K562 (cell line): Measurements from ENCODE around the gene ATCAY. TPM values are rescaled to one million over a fixed set of nuclear protein-coding genes. Genes with fewer than 3 reads are reported as not detected.
A peak's percentile ranks its signal among the peaks of the same experiment; 100 is the strongest.

Experiments used
- CCNT2 ChIP-seq: IDR thresholded peaks from 2 replicates; pipeline ENCODE4 v1.6.1; 2011; ENCODE audit warnings: borderline replicate concordance, low read depth, mild to moderate bottlenecking, moderate library complexity, mixed read lengths, low read length; ENCODE audit not compliant: insufficient read length; ENCODE audit errors: extremely low read depth
- ETV5 ChIP-seq: sonication (generic); formaldehyde crosslinking; IDR thresholded peaks from 2 replicates; pipeline ENCODE4 v1.4.0; 2020; ENCODE audit warnings: low read depth, mild to moderate bottlenecking, missing genetic modification reagents
- FOS ChIP-seq: IDR thresholded peaks from 3 replicates; pipeline ENCODE4 v1.6.1; 2011; ENCODE audit not compliant: insufficient read length; ENCODE audit errors: extremely low read depth
- FOXO4 ChIP-seq: fragments of 450-650 bp; formaldehyde crosslinking; IDR thresholded peaks from 2 replicates; pipeline ENCODE4 v1.4.0; 2020; ENCODE audit warnings: mild to moderate bottlenecking, moderate library complexity
- HMBOX1 ChIP-seq: sonication (generic); IDR thresholded peaks from 2 replicates; pipeline ENCODE4 v1.6.1; 2016
- KAT2B ChIP-seq: IDR thresholded peaks from one replicate; pipeline ENCODE4 v1.6.1; 2012; ENCODE audit warnings: low read depth, mild to moderate bottlenecking, control low read depth, inconsistent platforms, low read length, moderate library complexity
- L3MBTL2 ChIP-seq: fragments of 450-650 bp; IDR thresholded peaks from 2 replicates; pipeline ENCODE4 v1.6.1; 2016; ENCODE audit warnings: mild to moderate bottlenecking, moderate library complexity
- MAFG ChIP-seq: fragments of 450-650 bp; conservative IDR thresholded peaks from 2 replicates; pipeline ENCODE4 v1.6.1; 2016; ENCODE audit warnings: missing genetic modification characterization, missing compliant biosample characterization
- MITF ChIP-seq: IDR thresholded peaks from 2 replicates; pipeline ENCODE4 v1.6.1; 2014; ENCODE audit warnings: antibody characterized with exemption
- PHB2 ChIP-seq: fragments of 450-650 bp; IDR thresholded peaks from 2 replicates; pipeline ENCODE4 v1.6.1; 2017; ENCODE audit warnings: low read depth
- TAF15 ChIP-seq: fragments of 200-400 bp; formaldehyde crosslinking; IDR thresholded peaks from 2 replicates; pipeline ENCODE4 v1.6.1; 2017; ENCODE audit warnings: mild to moderate bottlenecking, low read depth, low read length, moderate library complexity
- WHSC1 ChIP-seq: IDR thresholded peaks from one replicate; pipeline ENCODE4 v1.6.1; 2012; ENCODE audit warnings: low read length, control low read depth, inconsistent platforms
- XRCC3 ChIP-seq: fragments of 450-650 bp; IDR thresholded peaks from 2 replicates; pipeline ENCODE4 v1.6.1; 2017; ENCODE audit warnings: mild to moderate bottlenecking, moderate library complexity
- ZBTB12 ChIP-seq: fragments of 250-450 bp; sonication (Bioruptor Pico); IDR thresholded peaks from 2 replicates; pipeline ENCODE4 v1.4.0; 2020
- ZFP1 ChIP-seq: fragments of 450-650 bp; formaldehyde crosslinking; IDR thresholded peaks from 2 replicates; pipeline ENCODE4 v1.4.0; 2020; ENCODE audit warnings: mild to moderate bottlenecking, mixed read lengths
- ZNF561 ChIP-seq: fragments of 450-650 bp; formaldehyde crosslinking; conservative IDR thresholded peaks from 2 replicates; pipeline ENCODE4 v1.4.0; 2020; ENCODE audit warnings: mild to moderate bottlenecking, moderate library complexity
- ZNF830 ChIP-seq: fragments of 250-450 bp; sonication (Bioruptor Pico); IDR thresholded peaks from 2 replicates; pipeline ENCODE4 v1.5.0; 2021; ENCODE audit warnings: mild to moderate bottlenecking
- polyA plus RNA-seq, 8 experiments: library from polyadenylated mRNA; depleted of rRNA in 4 of 8; stranded (reverse) in 5 of 8; unstranded in 3 of 8; fragments of >200 nt; fragmentation: Nextera tagmentation in 2 of 8; fragmentation: Illumina TruSeq in 1 of 8; extraction: Ambion mirVana in 2 of 8; extraction: Trizol in 1 of 8; gene quantifications; 2 replicates each; pipeline versions ENCODE4 v1.2.1 to v1.2.3, GENCODE V29; 2011 to 2014; ENCODE audit warnings: inconsistent platforms in 1 of 8, missing spikeins in 1 of 8
- total RNA-seq, 7 experiments: library from RNA; depleted of rRNA in 6 of 7; stranded (reverse); fragments of >200 nt in 6 of 7; fragmentation: Illumina TruSeq in 2 of 7; extraction: Trizol in 2 of 7; gene quantifications; 2 replicates each; pipeline versions ENCODE4 v1.2.1 to v1.2.3, GENCODE V29; 2011 to 2021; ENCODE audit warnings: low replicate concordance in 1 of 7
- TF ChIP-seq, protein P1 (sequence below): fragments of 450-650 bp; formaldehyde crosslinking; conservative IDR thresholded peaks from 2 replicates; pipeline ENCODE4 v1.4.0; 2022; ENCODE audit warnings: mild to moderate bottlenecking, missing genetic modification characterization
- TF ChIP-seq, protein P2 (sequence below): fragments of 450-650 bp; IDR thresholded peaks from 2 replicates; pipeline ENCODE4 v1.6.1; 2016; ENCODE audit warnings: mild to moderate bottlenecking

The ATCAY gene
- total and polyA plus RNA-seq, 9 of the 15 experiments (the other 6 are each of a cell fraction or from before 2014, with no cell fraction given), result not detected

DNA sequence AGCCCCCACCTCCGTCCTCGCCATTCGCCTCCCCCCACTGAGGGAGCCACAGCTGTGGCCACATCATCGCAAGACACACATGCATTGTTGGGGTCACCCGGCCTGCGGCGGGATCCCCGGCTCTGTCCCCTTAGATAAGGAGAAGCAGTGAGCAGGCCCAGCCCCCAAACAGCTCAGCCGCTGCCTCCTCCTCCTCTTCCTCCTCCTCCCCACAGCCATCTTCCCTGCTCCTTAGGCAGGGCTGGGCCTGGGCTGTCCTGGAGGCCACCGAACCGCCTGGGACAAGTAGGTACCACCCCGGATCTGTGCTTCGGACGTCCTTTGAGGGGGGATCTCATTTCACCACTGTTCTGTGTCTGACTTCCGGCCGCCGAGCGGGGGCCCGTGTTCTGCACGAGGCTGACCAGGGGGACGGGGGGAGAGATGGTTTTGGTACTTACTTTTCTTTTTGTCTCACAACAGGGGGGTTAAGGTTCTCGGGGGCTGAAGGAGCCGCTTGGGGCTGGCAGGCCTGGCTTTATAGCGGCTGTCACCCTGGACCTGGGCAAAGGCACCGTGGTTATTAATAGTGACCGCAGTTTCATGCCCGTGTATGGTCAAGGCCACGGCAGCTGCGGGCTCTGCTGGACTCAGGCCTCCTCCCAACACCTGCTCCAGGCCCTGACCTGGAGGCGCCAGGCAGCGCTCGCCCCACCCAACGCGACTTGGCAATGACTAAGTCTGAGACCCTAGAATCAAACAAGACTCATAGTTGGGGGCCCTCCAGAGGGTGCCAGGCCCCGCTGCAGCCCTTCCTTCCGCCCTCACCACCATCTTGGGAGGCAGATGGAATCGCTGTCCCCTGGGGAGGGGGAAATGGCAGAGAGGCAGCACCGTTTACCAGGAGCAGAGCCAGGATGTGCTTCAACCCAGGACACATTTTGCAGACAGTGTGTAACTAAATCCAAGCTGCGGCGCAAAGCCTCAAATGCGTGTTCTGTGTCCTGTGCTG, 70.7 kb downstream of the ATCAY start (continued):
- TF ChIP-seq HMBOX1, result no peak
- TF ChIP-seq ZFP1 (CRISPR knock-in tag), result no peak
- no peak for TF ChIP-seq MAFG (tag)
- TF ChIP-seq FOXO4 (CRISPR knock-in tag), result no peak
- peak; percentile 90 for TF ChIP-seq L3MBTL2
- no peak for TF ChIP-seq FOS
- TF ChIP-seq KAT2B, result no peak
- TF ChIP-seq XRCC3, result no peak
- no peak for TF ChIP-seq ZNF561
- TF ChIP-seq CCNT2, result peak; percentile 35
- TF ChIP-seq ZBTB12, result no peak
- TF ChIP-seq TAF15, result no peak
- TF ChIP-seq PHB2, result no peak
- TF ChIP-seq, protein P1, sequence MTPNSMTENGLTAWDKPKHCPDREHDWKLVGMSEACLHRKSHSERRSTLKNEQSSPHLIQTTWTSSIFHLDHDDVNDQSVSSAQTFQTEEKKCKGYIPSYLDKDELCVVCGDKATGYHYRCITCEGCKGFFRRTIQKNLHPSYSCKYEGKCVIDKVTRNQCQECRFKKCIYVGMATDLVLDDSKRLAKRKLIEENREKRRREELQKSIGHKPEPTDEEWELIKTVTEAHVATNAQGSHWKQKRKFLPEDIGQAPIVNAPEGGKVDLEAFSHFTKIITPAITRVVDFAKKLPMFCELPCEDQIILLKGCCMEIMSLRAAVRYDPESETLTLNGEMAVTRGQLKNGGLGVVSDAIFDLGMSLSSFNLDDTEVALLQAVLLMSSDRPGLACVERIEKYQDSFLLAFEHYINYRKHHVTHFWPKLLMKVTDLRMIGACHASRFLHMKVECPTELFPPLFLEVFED (CRISPR knock-in tag), result no peak
- no peak for TF ChIP-seq WHSC1
- 0 out of 2 replicates have a peak, but pooled peaks have one; percentile 29 for TF ChIP-seq ETV5
- TF ChIP-seq, protein P2, sequence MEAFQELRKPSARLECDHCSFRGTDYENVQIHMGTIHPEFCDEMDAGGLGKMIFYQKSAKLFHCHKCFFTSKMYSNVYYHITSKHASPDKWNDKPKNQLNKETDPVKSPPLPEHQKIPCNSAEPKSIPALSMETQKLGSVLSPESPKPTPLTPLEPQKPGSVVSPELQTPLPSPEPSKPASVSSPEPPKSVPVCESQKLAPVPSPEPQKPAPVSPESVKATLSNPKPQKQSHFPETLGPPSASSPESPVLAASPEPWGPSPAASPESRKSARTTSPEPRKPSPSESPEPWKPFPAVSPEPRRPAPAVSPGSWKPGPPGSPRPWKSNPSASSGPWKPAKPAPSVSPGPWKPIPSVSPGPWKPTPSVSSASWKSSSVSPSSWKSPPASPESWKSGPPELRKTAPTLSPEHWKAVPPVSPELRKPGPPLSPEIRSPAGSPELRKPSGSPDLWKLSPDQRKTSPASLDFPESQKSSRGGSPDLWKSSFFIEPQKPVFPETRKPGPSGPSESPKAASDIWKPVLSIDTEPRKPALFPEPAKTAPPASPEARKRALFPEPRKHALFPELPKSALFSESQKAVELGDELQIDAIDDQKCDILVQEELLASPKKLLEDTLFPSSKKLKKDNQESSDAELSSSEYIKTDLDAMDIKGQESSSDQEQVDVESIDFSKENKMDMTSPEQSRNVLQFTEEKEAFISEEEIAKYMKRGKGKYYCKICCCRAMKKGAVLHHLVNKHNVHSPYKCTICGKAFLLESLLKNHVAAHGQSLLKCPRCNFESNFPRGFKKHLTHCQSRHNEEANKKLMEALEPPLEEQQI, result no peak
- TF ChIP-seq ZNF830, result no peak
- no peak for TF ChIP-seq MITF
